GM21447 (cell line): Measurements from ENCODE around the gene LRCH4.
"Not testable (repeated sequence)": the region's sequence is repeated elsewhere in the genome, so short reads cannot be mapped to it uniquely, and the experiment has no call there.

ENCODE experiments used
- ATAC-seq: cut with Tn5 transposase; IDR thresholded peaks from one replicate; pipeline ENCODE4 v1.9.1; 2021; ENCODE audit not compliant: unreplicated experiment

LRCH4 gene

GRCh38 chr7:100568896-100569844 is 16.8 kb downstream of the LRCH4 start:
- ATAC-seq: no peak

- no peak for ATAC-seq
Measured at GRCh38 chr7:100568176-100568895, 17.6 kb downstream of the LRCH4 start.

DNA sequence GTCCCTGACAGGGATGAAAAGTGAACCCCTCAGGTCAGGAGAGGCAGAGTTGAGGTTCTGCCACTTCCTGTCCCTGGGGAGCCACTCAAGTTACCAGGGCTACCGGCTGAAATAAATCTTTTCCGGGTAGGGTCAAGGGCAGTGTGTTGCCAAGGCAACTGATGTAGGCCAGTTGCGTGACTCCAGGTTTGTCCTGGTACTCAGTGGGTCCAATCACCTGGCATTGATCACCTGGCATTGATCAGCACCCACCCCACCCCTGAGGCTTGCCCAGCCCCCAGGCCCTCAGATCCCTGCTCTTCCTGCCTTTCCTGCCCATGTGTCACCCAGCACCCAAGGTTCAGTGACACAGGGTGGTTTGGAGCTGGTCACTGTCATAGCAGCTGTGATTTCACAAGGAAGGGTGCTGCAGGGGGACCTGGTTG is 18.2 kb downstream of the LRCH4 start:
- no peak for ATAC-seq

DNA sequence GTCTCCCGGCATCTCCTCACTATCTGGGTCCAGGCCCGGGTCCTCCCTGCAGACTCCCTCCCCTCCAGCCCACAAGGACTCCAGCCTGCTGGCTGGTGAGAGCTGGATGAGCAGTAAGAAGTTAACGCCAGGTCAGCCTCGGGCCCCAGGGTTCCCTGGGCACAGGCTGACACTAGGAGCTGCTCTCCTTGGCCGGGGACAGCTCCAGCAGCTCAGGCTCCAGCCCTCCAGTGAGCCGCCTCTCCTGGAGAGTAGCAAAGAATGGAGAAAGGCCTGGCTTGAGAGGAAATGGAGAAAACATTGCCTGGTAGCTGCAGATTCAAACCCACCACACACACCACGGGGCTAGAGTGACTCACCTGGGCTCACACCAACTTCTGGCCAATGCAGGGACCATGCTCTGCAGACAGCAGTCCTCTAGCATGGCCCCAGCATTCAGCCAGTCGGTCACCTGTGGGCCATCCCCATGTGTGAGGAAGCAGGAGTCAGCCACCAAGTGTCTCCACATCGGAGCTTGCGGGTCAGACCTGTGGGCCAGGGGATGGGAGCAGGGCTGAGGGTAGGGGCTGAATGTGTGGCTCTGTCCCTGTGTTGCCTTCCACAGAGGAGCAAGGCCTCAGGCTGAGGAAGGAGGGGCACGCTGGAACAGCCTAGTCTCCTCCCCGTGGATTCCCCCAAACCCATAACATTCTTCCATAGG is 18.7 kb downstream of the LRCH4 start:
- no peak for ATAC-seq

GRCh38 chr7:100566018-100566531 is 19.9 kb downstream of the LRCH4 start:
- ATAC-seq: no peak

GRCh38 chr7:100565133-100565571 is 20.8 kb downstream of the LRCH4 start:
- no peak for ATAC-seq

- ATAC-seq: not testable (repeated sequence)
Measured at GRCh38 chr7:100564405-100564804, 21.5 kb downstream of the LRCH4 start.

DNA sequence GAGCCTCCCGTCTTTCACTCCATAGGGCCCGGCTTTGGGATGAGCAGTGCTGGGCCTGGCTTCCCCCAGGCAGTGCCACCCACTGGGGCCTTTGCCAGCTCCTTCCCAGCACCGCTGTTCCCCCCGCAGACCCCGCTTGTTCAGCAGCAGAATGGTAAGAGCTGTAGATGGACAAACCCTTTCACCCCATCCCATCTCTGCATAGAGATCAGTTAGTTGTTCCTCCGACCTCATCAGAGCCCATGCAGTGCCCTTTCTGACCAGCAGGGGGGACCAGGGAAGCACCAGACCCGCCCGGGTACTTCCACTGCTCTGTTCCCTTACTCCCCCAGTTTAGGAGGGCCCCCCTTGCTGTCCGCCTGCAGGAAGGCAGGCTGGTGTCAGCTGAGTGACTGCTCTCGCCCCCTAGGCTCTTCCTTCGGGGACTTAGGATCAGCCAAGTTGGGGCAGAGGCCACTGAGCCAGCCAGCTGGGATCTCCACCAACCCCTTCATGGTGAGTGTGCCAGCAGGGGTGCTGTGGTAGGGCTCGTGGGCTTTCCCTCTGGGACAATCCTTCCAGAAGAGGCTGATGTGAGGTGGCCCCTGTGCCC is 22.0 kb downstream of the LRCH4 start:
- ATAC-seq: no peak

GRCh38 chr7:100563100-100563564 is 22.8 kb downstream of the LRCH4 start:
- no peak for ATAC-seq

DNA sequence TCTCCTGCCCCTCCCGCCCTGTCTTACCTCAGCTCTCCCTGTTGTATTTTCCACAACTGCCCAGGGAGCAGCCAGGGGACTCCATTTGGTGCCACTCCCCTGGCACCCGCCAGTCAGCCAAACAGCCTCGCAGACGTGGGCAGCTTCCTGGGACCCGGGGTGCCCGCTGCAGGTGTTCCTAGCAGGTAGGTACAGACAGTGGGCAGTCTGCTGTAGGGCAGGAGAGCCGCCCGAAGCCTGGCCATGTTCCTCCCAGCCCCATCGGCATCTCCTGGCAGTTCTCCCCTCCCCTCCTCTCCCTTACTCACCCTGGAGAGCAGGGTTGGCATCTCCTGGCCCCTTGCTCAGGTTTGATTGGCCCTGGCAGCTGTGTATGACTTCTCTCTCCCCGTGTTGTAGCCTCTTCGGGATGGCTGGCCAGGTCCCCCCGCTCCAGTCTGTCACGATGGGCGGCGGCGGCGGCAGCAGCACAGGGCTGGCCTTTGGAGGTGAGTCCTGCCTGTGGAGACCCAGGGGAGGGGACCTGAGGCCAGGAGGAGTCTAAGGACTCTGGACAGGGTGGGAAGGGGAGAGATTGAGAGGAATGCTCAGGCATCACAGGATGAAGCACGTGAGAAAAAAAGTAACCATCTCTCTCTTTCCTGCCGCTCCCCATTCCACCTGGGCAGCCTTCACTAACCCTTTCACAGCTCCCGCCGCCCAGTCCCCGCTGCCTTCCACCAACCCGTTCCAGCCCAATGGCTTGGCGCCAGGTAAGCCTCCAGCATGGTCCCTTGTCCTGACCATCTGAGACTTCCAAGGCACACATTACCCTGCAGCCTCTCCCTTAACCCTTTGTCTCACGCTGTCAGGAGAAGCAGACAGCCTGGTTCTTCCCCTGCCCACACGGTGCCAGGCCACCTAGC is 23.5 kb downstream of the LRCH4 start:
- ATAC-seq: no peak

GRCh38 chr7:100561491-100562194 is 24.3 kb downstream of the LRCH4 start:
- ATAC-seq: no peak

GRCh38 chr7:100559127-100559526 is 26.8 kb downstream of the LRCH4 start:
- no peak for ATAC-seq

- ATAC-seq: no peak
Measured at GRCh38 chr7:100556541-100556940, 29.4 kb downstream of the LRCH4 start.

GRCh38 chr7:100555701-100556100 is 30.2 kb downstream of the LRCH4 start:
- ATAC-seq: no peak

- no peak for ATAC-seq
Measured at GRCh38 chr7:100553032-100553431, 32.9 kb downstream of the LRCH4 start.

- no peak for ATAC-seq
Measured at GRCh38 chr7:100552532-100552931, 33.4 kb downstream of the LRCH4 start.

DNA sequence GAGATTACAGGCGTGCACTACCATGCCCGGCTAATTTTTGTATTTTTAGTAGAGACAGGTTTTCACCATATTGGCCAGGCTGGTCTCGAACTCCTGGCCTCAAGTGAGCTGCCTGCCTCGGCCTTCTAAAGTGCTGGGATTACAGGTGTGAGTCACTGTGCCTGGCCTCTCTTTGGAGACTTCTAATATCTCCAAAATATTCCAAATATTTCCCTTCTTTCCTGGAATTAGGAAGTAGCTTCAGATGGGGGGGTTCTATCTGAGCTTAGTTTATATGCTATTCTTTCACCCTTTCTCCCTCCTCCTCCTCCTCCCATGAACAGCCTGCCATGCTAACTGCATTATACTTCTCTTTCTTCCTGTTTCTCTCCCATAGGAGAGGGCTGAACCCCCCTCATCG is 37.5 kb downstream of the LRCH4 start:
- not testable (repeated sequence) for ATAC-seq

DNA sequence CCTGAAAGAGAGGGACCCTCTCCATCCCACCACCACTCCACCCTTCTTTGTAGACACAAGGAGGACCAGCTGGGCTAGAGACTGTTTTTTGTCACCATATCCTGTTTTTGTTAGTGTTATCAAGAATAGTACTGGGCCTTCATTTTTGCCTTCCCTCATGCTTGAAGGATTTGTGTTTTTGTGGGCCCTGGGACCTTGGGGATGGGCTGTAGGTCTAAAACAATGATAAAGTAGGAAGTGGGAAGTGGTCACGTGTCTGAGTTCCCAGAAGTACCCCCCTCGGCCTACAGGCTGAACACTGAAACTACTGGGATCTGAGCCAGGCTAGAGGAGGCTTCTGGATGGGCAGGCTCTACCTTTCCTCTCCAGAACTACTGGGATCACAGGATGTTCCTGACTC is 38.1 kb downstream of the LRCH4 start:
- no peak for ATAC-seq
